ENCODE data around the gene SLC29A1. TPM values are rescaled to one million over a fixed set of nuclear protein-coding genes. Genes with fewer than 3 reads are reported as not detected.

Gene SLC29A1
- polyA plus RNA-seq, 1 donor: 86.2 TPM

- DNase-seq (ENCODE audit: low read depth): no peak
Observed at GRCh38 chr6:44255105-44255808, 31.9 kb downstream of the SLC29A1 start.

DNA sequence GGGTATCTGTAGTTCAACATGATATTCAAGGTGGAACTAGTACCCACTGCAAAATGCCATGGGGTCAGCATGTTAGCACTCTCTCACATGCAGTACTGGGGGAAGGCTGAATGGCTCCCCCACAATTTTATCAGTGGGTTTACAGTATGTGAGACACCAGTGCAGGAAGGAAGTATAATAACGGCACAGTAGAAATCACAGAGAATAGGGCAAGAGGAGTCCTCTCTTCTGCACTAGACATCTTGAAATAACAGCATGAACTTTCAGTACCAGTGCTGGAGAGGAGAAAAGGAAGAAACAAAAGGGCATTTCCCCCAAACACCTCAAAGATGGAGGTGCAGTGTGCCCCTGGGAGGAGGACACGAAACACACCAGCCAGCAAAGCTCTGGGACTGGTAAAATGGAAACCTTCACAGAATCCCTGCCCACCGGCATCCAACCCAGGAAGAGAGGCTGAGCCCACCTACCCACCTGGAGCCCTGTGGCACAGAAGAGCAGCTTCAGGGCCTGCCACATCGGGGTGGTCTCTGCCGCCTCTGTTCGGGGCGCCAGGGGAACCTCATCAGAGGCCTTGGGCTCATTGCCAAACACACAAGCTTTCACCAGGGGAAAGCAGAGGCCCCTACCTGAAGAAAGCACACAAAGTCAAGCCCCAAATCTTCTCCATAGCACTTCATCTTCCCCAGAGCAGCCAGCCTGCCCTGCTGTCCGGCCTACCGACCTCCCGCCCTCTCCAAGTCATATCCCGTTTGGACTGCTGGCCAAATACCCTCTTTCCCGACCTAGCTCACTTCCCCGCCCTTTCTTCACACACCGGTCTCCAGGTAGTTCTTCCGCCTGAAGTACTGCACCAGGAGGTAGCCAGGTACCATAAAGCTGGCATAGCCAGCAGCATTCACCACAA is 32.7 kb downstream of the SLC29A1 start:
- DNase-seq (ENCODE audit: low read depth): no peak

DNA sequence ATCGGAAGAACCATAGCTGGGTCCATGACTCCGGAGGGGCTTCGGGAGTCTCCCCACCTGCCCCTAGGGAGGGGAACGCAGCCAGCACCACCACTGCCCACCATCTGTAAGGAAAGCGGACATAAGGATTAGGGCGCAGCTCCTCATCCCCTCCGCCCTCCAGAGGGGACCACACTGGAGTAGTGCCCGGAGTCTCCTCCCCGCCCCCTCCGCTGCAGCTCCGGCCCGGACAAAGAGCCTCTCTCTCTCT is 33.3 kb downstream of the SLC29A1 start:
- DNase-seq (ENCODE audit: low read depth): no peak

DNA sequence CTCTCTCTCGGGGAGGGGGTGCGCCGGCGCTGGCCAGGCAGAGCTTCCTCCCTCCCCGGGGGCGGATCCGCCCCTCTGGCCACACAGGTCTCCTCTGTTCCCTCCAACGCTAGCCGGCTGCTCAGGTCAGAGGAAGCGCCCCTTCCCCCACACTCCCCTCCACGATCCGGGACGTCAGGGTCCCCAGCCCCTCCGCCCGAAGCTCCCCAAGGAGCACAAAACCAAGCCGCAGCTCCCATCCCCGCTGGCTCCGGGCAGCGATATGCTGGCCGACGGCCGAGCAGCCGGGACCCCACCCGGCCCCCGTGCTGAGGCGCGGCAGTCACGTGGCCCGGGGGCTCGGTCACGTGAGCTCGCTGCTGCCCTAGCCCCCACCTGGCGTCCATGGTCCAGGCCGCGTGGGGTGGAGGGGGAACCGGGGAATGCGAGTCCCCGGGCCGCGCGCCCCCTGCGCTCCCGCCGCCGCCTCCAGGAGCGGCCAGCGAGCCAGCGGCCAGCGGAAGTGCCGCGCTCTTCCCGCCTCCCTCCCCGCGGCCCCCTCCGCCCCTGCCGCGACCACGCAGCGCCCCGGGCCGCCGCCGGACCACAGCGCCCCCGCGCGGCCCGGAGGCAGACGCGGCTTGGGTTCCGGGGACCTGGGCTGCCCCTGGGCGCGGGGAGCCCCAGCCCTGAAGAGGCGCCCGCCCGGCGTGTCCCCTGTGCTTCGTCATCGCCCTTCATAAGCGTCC is 33.8 kb downstream of the SLC29A1 start, which contains the start of gene SLC35B2:
Gene SLC35B2 (minus strand): TSS at position 504 of the 728 bp plus-strand sequence. CDS start 118 bp downstream, at position 386.
- DNase-seq (ENCODE audit: low read depth): no peak

DNA sequence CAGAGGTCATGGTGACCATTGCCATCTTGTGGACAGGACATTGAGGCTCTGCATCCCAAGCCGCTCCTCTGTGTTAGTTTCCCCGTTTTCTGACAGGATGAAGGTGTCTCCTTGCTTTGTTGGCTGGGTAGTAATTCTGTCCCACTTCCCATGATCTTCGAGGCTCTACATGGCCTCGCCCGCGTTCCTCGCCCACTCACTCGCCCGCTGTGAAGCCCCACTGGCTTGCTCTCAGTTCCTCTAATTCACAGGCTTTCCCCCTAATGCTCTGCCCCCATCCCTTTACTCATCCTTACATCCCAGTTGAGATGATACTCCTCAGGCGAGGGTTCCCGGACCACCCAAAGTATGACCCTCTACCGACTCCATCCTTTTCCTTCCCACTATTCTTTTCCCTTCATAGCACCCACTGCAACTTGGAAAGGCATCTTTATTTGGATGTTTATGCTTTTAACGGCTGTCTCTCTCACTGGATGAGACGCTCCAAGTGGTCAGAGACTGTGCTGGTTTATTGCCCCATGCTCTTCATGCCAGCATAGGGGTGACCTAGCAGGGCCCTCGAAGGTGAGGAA is 34.4 kb downstream of the SLC29A1 start:
- DNase-seq (ENCODE audit: low read depth): no peak

- no peak for DNase-seq (ENCODE audit: low read depth)
Observed at GRCh38 chr6:44258325-44258863, 35.0 kb downstream of the SLC29A1 start.

- DNase-seq (ENCODE audit: low read depth): no peak
Observed at GRCh38 chr6:44258921-44259320, 35.5 kb downstream of the SLC29A1 start.

DNA sequence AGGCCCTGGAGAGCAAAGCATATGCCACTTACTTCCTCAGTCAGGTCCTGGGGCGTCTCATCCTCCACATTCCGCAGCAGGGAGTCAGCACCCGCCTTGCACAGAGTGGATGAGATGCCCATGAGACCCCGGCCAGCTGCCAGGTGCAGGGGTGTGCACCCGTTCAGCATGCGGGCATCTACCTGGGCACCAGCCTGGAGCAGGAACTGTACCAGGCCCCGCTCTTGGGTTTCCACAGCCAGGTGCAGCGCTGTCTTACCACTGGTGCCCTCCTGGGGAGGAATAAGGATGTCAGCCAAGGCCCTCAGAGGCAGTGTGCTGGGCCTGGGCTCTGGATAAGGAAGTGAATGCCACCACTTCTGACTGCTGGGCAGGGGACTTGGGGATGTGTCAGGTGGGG is 36.6 kb downstream of the SLC29A1 start:
- no peak for DNase-seq (ENCODE audit: low read depth)

GRCh38 chr6:44260451-44261297 is 37.3 kb downstream of the SLC29A1 start:
- no peak for DNase-seq (ENCODE audit: low read depth)

DNA sequence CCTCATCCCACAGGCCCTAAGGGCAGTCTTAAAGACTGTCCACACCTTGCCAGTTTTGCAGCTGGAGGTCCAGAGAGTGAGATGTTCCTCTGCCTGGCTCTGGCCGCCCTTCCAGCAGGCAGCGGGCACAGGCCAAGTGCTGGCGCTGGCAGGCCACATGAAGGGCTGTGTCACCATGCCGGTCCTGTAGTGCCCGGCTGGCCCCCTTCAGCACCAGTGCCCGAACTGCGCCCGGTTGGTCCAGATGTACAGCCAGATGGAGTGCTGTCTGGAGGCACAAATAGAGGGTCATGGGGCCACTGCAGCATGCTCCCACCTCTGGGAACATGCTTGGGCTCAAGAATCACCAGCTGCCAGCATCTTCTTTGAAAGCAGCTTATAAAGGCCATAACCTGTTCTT is 38.2 kb downstream of the SLC29A1 start:
- DNase-seq (ENCODE audit: low read depth): no peak

GRCh38 chr6:44262467-44263353 is 39.3 kb downstream of the SLC29A1 start:
- DNase-seq (ENCODE audit: low read depth): no peak

DNA sequence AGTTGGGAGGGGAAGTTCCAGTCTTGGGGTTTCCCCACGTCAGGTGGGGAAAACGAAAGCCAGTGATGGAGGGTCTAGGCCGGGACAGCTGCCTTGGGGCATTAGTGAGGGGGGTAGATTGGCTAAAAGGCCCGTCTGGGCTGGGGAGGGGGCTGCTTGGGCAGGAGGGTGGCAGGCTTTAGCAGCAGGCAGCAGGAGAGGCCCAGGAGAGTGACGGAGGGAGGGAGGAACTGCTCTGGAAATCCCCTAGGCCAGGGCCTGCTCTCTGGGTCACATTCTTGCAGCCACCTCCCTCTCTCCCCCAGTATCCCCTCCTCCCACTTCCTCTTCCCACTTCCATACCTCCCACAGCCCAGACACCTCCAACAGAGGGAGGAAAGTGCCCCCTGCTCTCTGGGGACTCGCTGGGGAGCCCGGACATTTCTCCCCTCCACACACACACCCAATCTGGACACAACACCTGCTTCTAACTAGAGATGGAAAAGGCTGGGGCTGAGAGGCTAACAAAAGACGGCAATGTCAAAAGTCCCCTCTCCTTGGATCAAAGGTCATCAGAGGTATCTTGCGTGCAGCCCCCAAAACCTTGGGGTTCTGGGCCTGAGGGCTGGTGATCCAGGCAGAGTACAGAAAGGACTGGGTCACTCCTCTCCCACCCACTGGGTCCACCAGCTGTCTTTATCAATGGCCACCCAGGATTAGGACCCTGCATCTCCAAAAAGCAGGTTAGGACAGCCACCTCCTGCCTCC is 40.1 kb downstream of the SLC29A1 start:
- no peak for DNase-seq (ENCODE audit: low read depth)

GRCh38 chr6:44264154-44265006 is 41.0 kb downstream of the SLC29A1 start:
- DNase-seq (ENCODE audit: low read depth): no peak

- no peak for DNase-seq (ENCODE audit: low read depth)
Observed at GRCh38 chr6:44265007-44265721, 41.8 kb downstream of the SLC29A1 start, which contains the start of gene NFKBIE. TSS of gene NFKBIE (minus strand) at chr6:44265551. CDS start at chr6:44265346, 205 bp downstream.

GRCh38 chr6:44265722-44266233 is 42.4 kb downstream of the SLC29A1 start:
- no peak for DNase-seq (ENCODE audit: low read depth)

DNA sequence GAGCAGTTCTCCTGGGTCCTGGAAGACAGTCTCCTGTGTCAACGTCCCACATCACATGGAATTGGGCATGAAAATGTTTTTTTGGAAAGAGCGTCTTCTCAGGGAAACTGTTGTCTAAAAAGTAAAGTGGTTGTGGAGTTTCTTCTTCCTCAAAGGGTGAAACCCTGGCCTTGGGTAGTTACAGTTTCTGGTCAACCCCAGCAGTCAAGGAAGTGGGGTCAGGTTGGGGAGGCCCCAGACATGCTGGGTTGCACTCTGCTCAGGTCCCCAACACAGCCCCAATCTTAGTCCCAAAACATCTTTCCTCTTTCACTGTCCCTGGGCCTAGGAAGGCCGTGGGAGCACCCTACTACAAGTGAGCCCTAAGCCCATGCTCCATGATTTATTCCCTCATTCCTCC is 43.0 kb downstream of the SLC29A1 start:
- DNase-seq (ENCODE audit: low read depth): no peak

GRCh38 chr6:44267252-44267651 is 43.9 kb downstream of the SLC29A1 start:
- no peak for DNase-seq (ENCODE audit: low read depth)
